A549 (cell line): ENCODE measurements around the gene BIK.

Source experiments
- EHMT2 ChIP-seq: fragments of 200-600 bp; sonication (generic); IDR thresholded peaks from 2 replicates; pipeline ENCODE4 v1.6.1; 2016; ENCODE audit warnings: antibody characterized with exemption, low read depth, mild to moderate bottlenecking, moderate library complexity
- POLR2A ChIP-seq: IDR thresholded peaks from 2 replicates; pipeline ENCODE4 v1.6.1; 2012; ENCODE audit warnings: mild to moderate bottlenecking, low read length
- SMC3 ChIP-seq: fragments of >200 bp; sonication (Bioruptor Twin); formaldehyde crosslinking; IDR thresholded peaks from 3 replicates; pipeline ENCODE4 v1.6.1; 2018; ENCODE audit warnings: inconsistent platforms

- TF ChIP-seq SMC3 (no peak), EHMT2 (no peak), POLR2A (no peak)
Measured at GRCh38 chr22:43147821-43148220, 37.3 kb downstream of the BIK start.
